HEK293 (cell line): ENCODE data around the gene FGD3.

Experiments used
- GLI4 ChIP-seq: fragments of 450-650 bp; formaldehyde crosslinking; IDR thresholded peaks from 2 replicates; pipeline ENCODE4 v1.5.1; 2016; ENCODE audit warnings: missing biosample characterization, missing genetic modification characterization
- TF ChIP-seq, protein P1 (sequence below): fragments of 450-650 bp; formaldehyde crosslinking; IDR thresholded peaks from 2 replicates; pipeline ENCODE4 v1.5.1; 2016; ENCODE audit warnings: missing biosample characterization, missing genetic modification characterization

DNA sequence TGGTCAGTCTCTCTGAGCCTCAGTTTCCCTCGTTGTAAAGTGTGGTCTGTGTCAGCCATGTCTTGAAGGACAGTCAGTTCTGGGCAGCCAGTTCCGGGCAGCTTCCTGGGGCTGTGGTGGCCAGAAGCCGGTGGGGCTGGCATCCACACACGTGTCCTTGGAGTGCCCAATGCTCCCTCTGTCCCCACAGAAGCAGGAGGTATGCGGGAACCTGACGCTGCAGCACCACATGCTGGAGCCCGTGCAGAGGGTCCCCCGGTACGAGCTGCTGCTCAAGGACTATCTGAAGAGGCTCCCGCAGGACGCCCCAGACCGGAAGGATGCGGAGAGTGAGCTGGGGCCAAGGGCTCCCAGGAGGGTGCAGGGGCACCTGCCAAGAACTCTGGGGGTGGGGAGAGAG lies 62.7 kb downstream of the FGD3 start:
- TF ChIP-seq GLI4 (tag by site-specific recombination) = no peak
- TF ChIP-seq, protein P1, sequence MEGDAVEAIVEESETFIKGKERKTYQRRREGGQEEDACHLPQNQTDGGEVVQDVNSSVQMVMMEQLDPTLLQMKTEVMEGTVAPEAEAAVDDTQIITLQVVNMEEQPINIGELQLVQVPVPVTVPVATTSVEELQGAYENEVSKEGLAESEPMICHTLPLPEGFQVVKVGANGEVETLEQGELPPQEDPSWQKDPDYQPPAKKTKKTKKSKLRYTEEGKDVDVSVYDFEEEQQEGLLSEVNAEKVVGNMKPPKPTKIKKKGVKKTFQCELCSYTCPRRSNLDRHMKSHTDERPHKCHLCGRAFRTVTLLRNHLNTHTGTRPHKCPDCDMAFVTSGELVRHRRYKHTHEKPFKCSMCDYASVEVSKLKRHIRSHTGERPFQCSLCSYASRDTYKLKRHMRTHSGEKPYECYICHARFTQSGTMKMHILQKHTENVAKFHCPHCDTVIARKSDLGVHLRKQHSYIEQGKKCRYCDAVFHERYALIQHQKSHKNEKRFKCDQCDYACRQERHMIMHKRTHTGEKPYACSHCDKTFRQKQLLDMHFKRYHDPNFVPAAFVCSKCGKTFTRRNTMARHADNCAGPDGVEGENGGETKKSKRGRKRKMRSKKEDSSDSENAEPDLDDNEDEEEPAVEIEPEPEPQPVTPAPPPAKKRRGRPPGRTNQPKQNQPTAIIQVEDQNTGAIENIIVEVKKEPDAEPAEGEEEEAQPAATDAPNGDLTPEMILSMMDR (tag by site-specific recombination) = no peak
